DMS153 (cell line): Measurements from ENCODE around the gene CLDN22.

Experiments used
- DNase-seq: peaks from one replicate; lab custom pipeline; 2025; lab: John Stamatoyannopoulos, UW

The CLDN22 gene

GRCh38 chr4:183321516-183321915, 1.4 kb upstream of the CLDN22 start:
- DNase-seq = no peak

GRCh38 chr4:183321079-183321478, 1.0 kb upstream of the CLDN22 start:
- no peak for DNase-seq

GRCh38 chr4:183318656-183319055, 1.4 kb downstream of the CLDN22 start:
- no peak for DNase-seq

- no peak for DNase-seq
Observed at GRCh38 chr4:183314806-183315205, 5.3 kb downstream of the CLDN22 start.

GRCh38 chr4:183314336-183314735, 5.7 kb downstream of the CLDN22 start:
- no peak for DNase-seq

- no peak for DNase-seq
Observed at GRCh38 chr4:183312841-183313240, 7.2 kb downstream of the CLDN22 start.

GRCh38 chr4:183306811-183307210, 13.3 kb downstream of the CLDN22 start:
- no peak for DNase-seq

- no peak for DNase-seq
Observed at GRCh38 chr4:183304538-183304937, 15.5 kb downstream of the CLDN22 start.

GRCh38 chr4:183304067-183304466, 16.0 kb downstream of the CLDN22 start:
- no peak for DNase-seq

GRCh38 chr4:183303301-183303700, 16.8 kb downstream of the CLDN22 start:
- no peak for DNase-seq

GRCh38 chr4:183300655-183301054, 19.4 kb downstream of the CLDN22 start:
- no peak for DNase-seq

GRCh38 chr4:183300070-183300469, 20.0 kb downstream of the CLDN22 start:
- DNase-seq = no peak

- DNase-seq = no peak
Observed at GRCh38 chr4:183299464-183299863, 20.6 kb downstream of the CLDN22 start.

- no peak for DNase-seq
Observed at GRCh38 chr4:183297675-183298074, 22.4 kb downstream of the CLDN22 start.

- no peak for DNase-seq
Observed at GRCh38 chr4:183295711-183296110, 24.4 kb downstream of the CLDN22 start.

GRCh38 chr4:183291070-183291469, 29.0 kb downstream of the CLDN22 start:
- peak; percentile 11 for DNase-seq

- no peak for DNase-seq
Observed at GRCh38 chr4:183289688-183290087, 30.4 kb downstream of the CLDN22 start.

GRCh38 chr4:183288955-183289354, 31.1 kb downstream of the CLDN22 start:
- DNase-seq = no peak

- DNase-seq = no peak
Observed at GRCh38 chr4:183287677-183288076, 32.4 kb downstream of the CLDN22 start.

- no peak for DNase-seq
Observed at GRCh38 chr4:183287309-183287659, 32.8 kb downstream of the CLDN22 start.

- no peak for DNase-seq
Observed at GRCh38 chr4:183286590-183287308, 33.3 kb downstream of the CLDN22 start.

- no peak for DNase-seq
Observed at GRCh38 chr4:183285886-183286285, 34.2 kb downstream of the CLDN22 start.

GRCh38 chr4:183284965-183285364, 35.1 kb downstream of the CLDN22 start:
- no peak for DNase-seq

- peak; percentile 22 for DNase-seq
Observed at GRCh38 chr4:183284258-183284785, 35.8 kb downstream of the CLDN22 start.
